ENCODE data around the gene PRPF39.

- TF ChIP-seq RELA (CRISPR knock-in tag; IDR thresholded peaks at IDR 0.05; ENCODE audit: borderline replicate concordance) (no peak), CTCF (IDR thresholded peaks at IDR 0.05) (no peak), MAX (CRISPR knock-in tag; IDR thresholded peaks at IDR 0.05) (no peak), CREM (CRISPR knock-in tag; IDR thresholded peaks at IDR 0.05) (no peak), USF2 (CRISPR knock-in tag; IDR thresholded peaks at IDR 0.05) (no peak), NR1H2 (CRISPR knock-in tag; IDR thresholded peaks at IDR 0.05) (no peak), SMAD4 (CRISPR knock-in tag; IDR thresholded peaks at IDR 0.05) (no peak), ESRRA (CRISPR knock-in tag; IDR thresholded peaks at IDR 0.05; ENCODE audit: borderline replicate concordance) (no peak)
- TF ChIP-seq, protein P1, sequence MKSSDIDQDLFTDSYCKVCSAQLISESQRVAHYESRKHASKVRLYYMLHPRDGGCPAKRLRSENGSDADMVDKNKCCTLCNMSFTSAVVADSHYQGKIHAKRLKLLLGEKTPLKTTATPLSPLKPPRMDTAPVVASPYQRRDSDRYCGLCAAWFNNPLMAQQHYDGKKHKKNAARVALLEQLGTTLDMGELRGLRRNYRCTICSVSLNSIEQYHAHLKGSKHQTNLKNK (CRISPR knock-in tag; IDR thresholded peaks at IDR 0.05), result no peak
- TF ChIP-seq, protein P2, sequence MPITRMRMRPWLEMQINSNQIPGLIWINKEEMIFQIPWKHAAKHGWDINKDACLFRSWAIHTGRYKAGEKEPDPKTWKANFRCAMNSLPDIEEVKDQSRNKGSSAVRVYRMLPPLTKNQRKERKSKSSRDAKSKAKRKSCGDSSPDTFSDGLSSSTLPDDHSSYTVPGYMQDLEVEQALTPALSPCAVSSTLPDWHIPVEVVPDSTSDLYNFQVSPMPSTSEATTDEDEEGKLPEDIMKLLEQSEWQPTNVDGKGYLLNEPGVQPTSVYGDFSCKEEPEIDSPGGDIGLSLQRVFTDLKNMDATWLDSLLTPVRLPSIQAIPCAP (CRISPR knock-in tag; IDR thresholded peaks at IDR 0.05), result no peak
These were observed 52.5 kb downstream of the PRPF39 start for GRCh38 chr14:45136399-45136798.
